WTC11 (cell line): Measurements from ENCODE around the gene TCP1.
"Not testable (repeated sequence)": the region's sequence is repeated elsewhere in the genome, so short reads cannot be mapped to it uniquely, and the experiment has no call there.

Experiments
- ATF1 ChIP-seq: sonication (generic); formaldehyde crosslinking; IDR thresholded peaks from 2 replicates; pipeline ENCODE4 v1.8.1; 2023; ENCODE audit warnings: mild to moderate bottlenecking, moderate library complexity, missing genetic modification reagents
- ELF4 ChIP-seq: sonication (generic); formaldehyde crosslinking; IDR thresholded peaks from 2 replicates; pipeline ENCODE4 v1.8.1; 2022; ENCODE audit warnings: low read depth, mild to moderate bottlenecking, moderate library complexity, missing genetic modification reagents
- JUN ChIP-seq: sonication (generic); formaldehyde crosslinking; IDR thresholded peaks from 2 replicates; pipeline ENCODE4 v1.8.0; 2023; ENCODE audit warnings: mild to moderate bottlenecking, missing genetic modification reagents
- NR3C1 ChIP-seq: sonication (generic); formaldehyde crosslinking; conservative IDR thresholded peaks from 2 replicates; pipeline ENCODE4 v1.8.1; 2023; ENCODE audit warnings: low read depth, mild to moderate bottlenecking, missing genetic modification reagents
- TEAD4 ChIP-seq: sonication (generic); formaldehyde crosslinking; IDR thresholded peaks from 2 replicates; pipeline ENCODE4 v1.8.0; 2022; ENCODE audit warnings: mild to moderate bottlenecking, missing genetic modification reagents
- ZBTB21 ChIP-seq: sonication (generic); formaldehyde crosslinking; IDR thresholded peaks from 2 replicates; pipeline ENCODE4 v1.8.1; 2023; ENCODE audit warnings: mild to moderate bottlenecking, missing genetic modification reagents, borderline replicate concordance
- ZNF121 ChIP-seq: sonication (generic); formaldehyde crosslinking; IDR thresholded peaks from 2 replicates; pipeline ENCODE4 v1.8.0; 2023; ENCODE audit warnings: missing genetic modification reagents
- ZNF423 ChIP-seq: fragments of 250-450 bp; sonication (Bioruptor Pico); IDR thresholded peaks from 2 replicates; pipeline ENCODE4 v2.1.2; 2022; ENCODE audit warnings: mild to moderate bottlenecking, moderate library complexity
- TF ChIP-seq, protein P1 (sequence below): sonication (generic); formaldehyde crosslinking; IDR thresholded peaks from 2 replicates; pipeline ENCODE4 v1.8.0; 2022; ENCODE audit warnings: mild to moderate bottlenecking, missing genetic modification reagents
- TF ChIP-seq, protein P2 (sequence below): fragments of 200-600 bp; IDR thresholded peaks from 2 replicates; pipeline ENCODE4 v1.8.0; 2022; ENCODE audit warnings: antibody characterized with exemption
- TF ChIP-seq, protein P3 (sequence below): fragments of 250-450 bp; sonication (Bioruptor Pico); conservative IDR thresholded peaks from 2 replicates; pipeline ENCODE4 v1.9.0; 2021; ENCODE audit warnings: mild to moderate bottlenecking
- TF ChIP-seq, protein P4 (sequence below): sonication (generic); formaldehyde crosslinking; IDR thresholded peaks from 2 replicates; pipeline ENCODE4 v1.8.0; 2023; ENCODE audit warnings: mild to moderate bottlenecking, missing genetic modification reagents
- TF ChIP-seq, protein P5 (sequence below): sonication (generic); formaldehyde crosslinking; IDR thresholded peaks from 2 replicates; pipeline ENCODE4 v1.8.0; 2022; ENCODE audit warnings: mild to moderate bottlenecking, missing genetic modification reagents
- TF ChIP-seq, protein P6 (sequence below): sonication (generic); formaldehyde crosslinking; conservative IDR thresholded peaks from 2 replicates; pipeline ENCODE4 v1.8.1; 2022; ENCODE audit warnings: mild to moderate bottlenecking, missing genetic modification reagents

DNA sequence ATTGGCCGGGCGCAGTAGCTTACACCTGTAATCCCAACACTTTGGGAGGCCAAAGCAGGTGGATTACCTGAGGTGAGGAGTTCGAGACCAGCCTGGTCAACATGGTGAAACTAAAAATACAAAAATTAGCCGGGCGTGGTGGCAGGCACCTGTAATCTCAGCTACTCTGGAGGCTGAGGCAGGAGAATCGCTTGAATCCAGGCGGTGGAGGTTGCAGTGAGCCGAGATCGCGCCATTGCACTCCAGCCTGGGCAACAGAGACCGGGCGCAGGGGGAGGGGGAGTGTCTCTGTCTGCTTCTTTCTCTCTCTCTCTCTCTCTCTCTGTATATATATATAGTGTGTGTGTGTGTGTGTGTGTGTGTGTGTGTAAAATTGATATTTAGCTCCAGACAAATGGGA is 56.9 kb downstream of the TCP1 start:
- TF ChIP-seq, protein P1, sequence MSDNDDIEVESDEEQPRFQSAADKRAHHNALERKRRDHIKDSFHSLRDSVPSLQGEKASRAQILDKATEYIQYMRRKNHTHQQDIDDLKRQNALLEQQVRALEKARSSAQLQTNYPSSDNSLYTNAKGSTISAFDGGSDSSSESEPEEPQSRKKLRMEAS (CRISPR knock-in tag), result not testable (repeated sequence)
- TF ChIP-seq, protein P2, sequence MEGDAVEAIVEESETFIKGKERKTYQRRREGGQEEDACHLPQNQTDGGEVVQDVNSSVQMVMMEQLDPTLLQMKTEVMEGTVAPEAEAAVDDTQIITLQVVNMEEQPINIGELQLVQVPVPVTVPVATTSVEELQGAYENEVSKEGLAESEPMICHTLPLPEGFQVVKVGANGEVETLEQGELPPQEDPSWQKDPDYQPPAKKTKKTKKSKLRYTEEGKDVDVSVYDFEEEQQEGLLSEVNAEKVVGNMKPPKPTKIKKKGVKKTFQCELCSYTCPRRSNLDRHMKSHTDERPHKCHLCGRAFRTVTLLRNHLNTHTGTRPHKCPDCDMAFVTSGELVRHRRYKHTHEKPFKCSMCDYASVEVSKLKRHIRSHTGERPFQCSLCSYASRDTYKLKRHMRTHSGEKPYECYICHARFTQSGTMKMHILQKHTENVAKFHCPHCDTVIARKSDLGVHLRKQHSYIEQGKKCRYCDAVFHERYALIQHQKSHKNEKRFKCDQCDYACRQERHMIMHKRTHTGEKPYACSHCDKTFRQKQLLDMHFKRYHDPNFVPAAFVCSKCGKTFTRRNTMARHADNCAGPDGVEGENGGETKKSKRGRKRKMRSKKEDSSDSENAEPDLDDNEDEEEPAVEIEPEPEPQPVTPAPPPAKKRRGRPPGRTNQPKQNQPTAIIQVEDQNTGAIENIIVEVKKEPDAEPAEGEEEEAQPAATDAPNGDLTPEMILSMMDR, result not testable (repeated sequence)
- TF ChIP-seq ZBTB21; ZNF423 (CRISPR knock-in tag); NR3C1 (CRISPR knock-in tag); JUN; ZNF121 (CRISPR knock-in tag); ATF1 (CRISPR knock-in tag); TEAD4 (CRISPR knock-in tag); ELF4 (CRISPR knock-in tag): not testable (repeated sequence)
- TF ChIP-seq, protein P3, sequence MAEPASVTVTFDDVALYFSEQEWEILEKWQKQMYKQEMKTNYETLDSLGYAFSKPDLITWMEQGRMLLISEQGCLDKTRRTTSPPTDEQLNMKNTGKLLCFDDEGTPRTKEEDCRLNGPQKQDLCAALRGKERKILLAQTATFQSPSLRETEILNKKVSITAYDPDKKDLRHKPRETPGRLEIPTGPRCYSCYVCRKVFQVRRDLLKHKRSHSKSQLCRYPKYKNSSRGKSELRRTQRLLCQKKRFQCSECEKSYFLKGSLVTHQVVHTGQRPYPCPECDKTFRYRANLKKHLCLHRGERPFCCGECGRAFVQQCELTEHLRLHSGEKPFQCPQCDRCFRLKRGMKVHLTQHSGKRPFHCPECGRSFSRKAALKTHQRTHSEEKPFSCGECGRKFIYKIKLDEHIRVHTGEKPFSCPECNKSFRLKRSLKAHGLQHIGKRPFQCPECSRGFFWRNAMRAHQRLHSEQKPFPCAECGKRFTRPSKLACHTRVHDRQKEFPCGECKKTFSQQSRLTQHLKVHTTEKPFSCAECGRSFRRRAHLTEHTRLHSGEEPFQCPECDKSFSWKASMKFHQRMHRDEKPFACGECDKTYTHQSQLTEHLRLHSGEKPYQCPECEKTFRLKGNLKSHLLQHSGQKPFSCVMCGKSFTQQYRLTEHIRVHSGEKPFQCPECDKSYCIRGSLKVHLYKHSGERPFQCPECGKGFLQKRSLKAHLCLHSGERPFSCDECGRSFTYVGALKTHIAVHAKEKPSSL (CRISPR knock-in tag), result not testable (repeated sequence)
- TF ChIP-seq, protein P4, sequence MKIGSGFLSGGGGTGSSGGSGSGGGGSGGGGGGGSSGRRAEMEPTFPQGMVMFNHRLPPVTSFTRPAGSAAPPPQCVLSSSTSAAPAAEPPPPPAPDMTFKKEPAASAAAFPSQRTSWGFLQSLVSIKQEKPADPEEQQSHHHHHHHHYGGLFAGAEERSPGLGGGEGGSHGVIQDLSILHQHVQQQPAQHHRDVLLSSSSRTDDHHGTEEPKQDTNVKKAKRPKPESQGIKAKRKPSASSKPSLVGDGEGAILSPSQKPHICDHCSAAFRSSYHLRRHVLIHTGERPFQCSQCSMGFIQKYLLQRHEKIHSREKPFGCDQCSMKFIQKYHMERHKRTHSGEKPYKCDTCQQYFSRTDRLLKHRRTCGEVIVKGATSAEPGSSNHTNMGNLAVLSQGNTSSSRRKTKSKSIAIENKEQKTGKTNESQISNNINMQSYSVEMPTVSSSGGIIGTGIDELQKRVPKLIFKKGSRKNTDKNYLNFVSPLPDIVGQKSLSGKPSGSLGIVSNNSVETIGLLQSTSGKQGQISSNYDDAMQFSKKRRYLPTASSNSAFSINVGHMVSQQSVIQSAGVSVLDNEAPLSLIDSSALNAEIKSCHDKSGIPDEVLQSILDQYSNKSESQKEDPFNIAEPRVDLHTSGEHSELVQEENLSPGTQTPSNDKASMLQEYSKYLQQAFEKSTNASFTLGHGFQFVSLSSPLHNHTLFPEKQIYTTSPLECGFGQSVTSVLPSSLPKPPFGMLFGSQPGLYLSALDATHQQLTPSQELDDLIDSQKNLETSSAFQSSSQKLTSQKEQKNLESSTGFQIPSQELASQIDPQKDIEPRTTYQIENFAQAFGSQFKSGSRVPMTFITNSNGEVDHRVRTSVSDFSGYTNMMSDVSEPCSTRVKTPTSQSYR (CRISPR knock-in tag), result not testable (repeated sequence)
- TF ChIP-seq, protein P5, sequence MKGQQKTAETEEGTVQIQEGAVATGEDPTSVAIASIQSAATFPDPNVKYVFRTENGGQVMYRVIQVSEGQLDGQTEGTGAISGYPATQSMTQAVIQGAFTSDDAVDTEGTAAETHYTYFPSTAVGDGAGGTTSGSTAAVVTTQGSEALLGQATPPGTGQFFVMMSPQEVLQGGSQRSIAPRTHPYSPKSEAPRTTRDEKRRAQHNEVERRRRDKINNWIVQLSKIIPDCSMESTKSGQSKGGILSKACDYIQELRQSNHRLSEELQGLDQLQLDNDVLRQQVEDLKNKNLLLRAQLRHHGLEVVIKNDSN, result not testable (repeated sequence)
- TF ChIP-seq, protein P6, sequence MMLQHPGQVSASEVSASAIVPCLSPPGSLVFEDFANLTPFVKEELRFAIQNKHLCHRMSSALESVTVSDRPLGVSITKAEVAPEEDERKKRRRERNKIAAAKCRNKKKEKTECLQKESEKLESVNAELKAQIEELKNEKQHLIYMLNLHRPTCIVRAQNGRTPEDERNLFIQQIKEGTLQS (CRISPR knock-in tag), result not testable (repeated sequence)
